Panc1 (cell line): ENCODE measurements around the gene CHP1. TPM values are rescaled to one million over a fixed set of nuclear protein-coding genes. Genes with fewer than 3 reads are reported as not detected.

Source experiments
- ATAC-seq: fragments of 200-7000 bp; cut with Tn5 transposase; 2 replicates; pipeline ENCODE4 v1.9.1; 2020; ENCODE audit warnings: mild to moderate bottlenecking, moderate library complexity
- BruUV-seq: library from RNA; stranded (reverse); fragments of 400-500 nt; replicated peaks from 2 replicates; lab custom pipeline; 2021; lab: Mats Ljungman, UMichigan
- CTCF ChIA-PET: fragments of 300-600 bp; sonication (Branson Sonifier 250); formaldehyde crosslinking; loops from one replicate; lab custom pipeline; 2022; ENCODE audit warnings: antibody characterized with exemption; lab: Charles Lee
- POLR2A ChIA-PET: fragments of 300-600 bp; sonication (Branson Sonifier 250); formaldehyde crosslinking; loops from one replicate; lab custom pipeline; 2022; ENCODE audit warnings: antibody characterized with exemption; lab: Charles Lee
- DNase-seq: peaks from one replicate; pipeline ENCODE4 v3.0.0-alpha.2; 2010; ENCODE audit warnings: low read depth, low spot score
- H3K27ac ChIP-seq: 2 replicates; pipeline ENCODE4 v1.5.1; 2011; ENCODE audit warnings: mild to moderate bottlenecking, low read length, inconsistent platforms
- H3K27me3 ChIP-seq: fragments of 200-500 bp; sonication (Bioruptor generic); 2 replicates; pipeline ENCODE4 v1.6.0; 2014; ENCODE audit warnings: low read length, inconsistent platforms; ENCODE audit not compliant: control insufficient read depth, insufficient read depth
- H3K36me3 ChIP-seq: fragments of 200-500 bp; sonication (Bioruptor generic); 2 replicates; pipeline ENCODE4 v1.5.1; 2014; ENCODE audit warnings: inconsistent platforms, mild to moderate bottlenecking, low read length, moderate library complexity; ENCODE audit not compliant: control insufficient read depth, insufficient read depth
- H3K4me1 ChIP-seq: 2 replicates; pipeline ENCODE4 v1.5.1; 2011; ENCODE audit warnings: inconsistent platforms, mild to moderate bottlenecking, low read length, moderate library complexity; ENCODE audit not compliant: control insufficient read depth, insufficient read depth
- H3K4me3 ChIP-seq, 2 experiments: 2 replicates each; pipeline ENCODE4 v1.5.1; 2011 to 2012; ENCODE audit warnings: low read depth in 2 of 2, low read length in 2 of 2, mild to moderate bottlenecking in 2 of 2, inconsistent platforms in 1 of 2, moderate library complexity in 1 of 2
- H3K9me3 ChIP-seq: fragments of 200-500 bp; sonication (Bioruptor generic); 2 replicates; pipeline ENCODE4 v1.5.1; 2014; ENCODE audit warnings: low read depth, mild to moderate bottlenecking, inconsistent platforms, low read length, moderate library complexity; ENCODE audit not compliant: control insufficient read depth, insufficient read depth
- POLR2AphosphoS5 ChIP-seq: IDR thresholded peaks from 2 replicates; pipeline ENCODE4 v1.6.1; 2012; ENCODE audit warnings: mild to moderate bottlenecking, low read depth, low read length, moderate library complexity
- SIN3A ChIP-seq: IDR thresholded peaks from 2 replicates; pipeline ENCODE4 v1.6.1; 2012; ENCODE audit warnings: low read depth, mild to moderate bottlenecking, low read length, moderate library complexity, borderline replicate concordance; ENCODE audit not compliant: insufficient read depth
- TCF7L2 ChIP-seq: IDR thresholded peaks from 2 replicates; pipeline ENCODE4 v1.6.1; 2011; ENCODE audit warnings: mild to moderate bottlenecking, low read depth, low read length, inconsistent platforms
- in situ Hi-C: cut with HindIII; loops from 2 replicates; pipeline ENCODE4 v1.10.0; 2016; ENCODE audit warnings: low sequenced_read_pairs, low pct_unique_long_range_greater_than_20kb
- intact Hi-C: fragments of 100-400 bp; cut with micrococcal nuclease; formaldehyde crosslinking; loops from one replicate; pipeline ENCODE4 v1.10.0; 2022; ENCODE audit not compliant: unreplicated experiment
- total RNA-seq: library from RNA; stranded (reverse); gene quantifications from one replicate; pipeline ENCODE4 v1.2.1, GENCODE V29; 2021; ENCODE audit not compliant: unreplicated experiment
- TF ChIP-seq, protein P1 (sequence below): fragments of 450-650 bp; IDR thresholded peaks from 2 replicates; pipeline ENCODE4 v1.5.1; 2017; ENCODE audit warnings: mild to moderate bottlenecking
- TF ChIP-seq, protein P2 (sequence below), 2 experiments: IDR thresholded peaks; 2 replicates each; pipeline ENCODE4 v1.6.1; 2011 to 2012; ENCODE audit warnings: low read depth in 2 of 2, control low read depth in 1 of 2, low read length in 1 of 2, mild to moderate bottlenecking in 1 of 2, moderate library complexity in 1 of 2; ENCODE audit not compliant: insufficient read depth in 1 of 2

Gene CHP1
- total RNA-seq, 1 experiment from 2014 or later: 123 TPM

DNA sequence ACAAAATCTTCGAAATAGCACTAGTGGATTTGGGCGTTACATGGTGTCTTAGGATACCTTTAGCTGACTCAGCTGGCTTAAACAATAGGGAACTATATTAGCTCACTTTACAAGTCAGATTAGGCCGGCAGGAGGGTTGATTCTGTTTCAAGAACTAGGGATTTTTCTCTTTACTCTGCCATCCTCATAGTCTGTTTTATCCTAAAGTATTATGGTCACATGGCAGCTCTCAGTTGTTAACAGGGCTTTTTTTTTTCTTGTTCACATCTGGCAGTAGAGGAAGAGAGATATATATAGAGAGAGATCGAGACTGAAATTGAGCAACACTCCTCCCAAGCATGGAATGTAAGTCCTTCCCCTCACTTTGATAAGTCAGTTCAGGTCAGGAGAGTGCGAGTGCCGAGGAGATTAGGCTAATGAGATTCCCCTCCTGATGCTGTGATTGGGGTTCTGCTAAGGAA lies 32.9 kb downstream of the CHP1 start:
- H3K9me3 ChIP-seq: no peaks in the 10 kb centered on the region
- H3K4me1 ChIP-seq: peaks cover 2% of the 10 kb centered on the region; the same call in 1 of the 2 replicates
- in situ Hi-C loops (no loop called here), intact Hi-C loops (no loop called here)
- BruUV-seq: no TSS peak
- no peak overlapping the region for H3K27ac ChIP-seq
- H3K27me3 ChIP-seq: no peaks in the 10 kb centered on the region
- ATAC-seq (no peak), DNase-seq (no peak)
- ChIA-PET POLR2A (no interaction called here), CTCF (no interaction called here)
- H3K4me3 ChIP-seq: no peak overlapping the region
- no peak for TF ChIP-seq TCF7L2
- no peak for TF ChIP-seq SIN3A
- TF ChIP-seq POLR2AphosphoS5: no peak
- TF ChIP-seq, protein P1, sequence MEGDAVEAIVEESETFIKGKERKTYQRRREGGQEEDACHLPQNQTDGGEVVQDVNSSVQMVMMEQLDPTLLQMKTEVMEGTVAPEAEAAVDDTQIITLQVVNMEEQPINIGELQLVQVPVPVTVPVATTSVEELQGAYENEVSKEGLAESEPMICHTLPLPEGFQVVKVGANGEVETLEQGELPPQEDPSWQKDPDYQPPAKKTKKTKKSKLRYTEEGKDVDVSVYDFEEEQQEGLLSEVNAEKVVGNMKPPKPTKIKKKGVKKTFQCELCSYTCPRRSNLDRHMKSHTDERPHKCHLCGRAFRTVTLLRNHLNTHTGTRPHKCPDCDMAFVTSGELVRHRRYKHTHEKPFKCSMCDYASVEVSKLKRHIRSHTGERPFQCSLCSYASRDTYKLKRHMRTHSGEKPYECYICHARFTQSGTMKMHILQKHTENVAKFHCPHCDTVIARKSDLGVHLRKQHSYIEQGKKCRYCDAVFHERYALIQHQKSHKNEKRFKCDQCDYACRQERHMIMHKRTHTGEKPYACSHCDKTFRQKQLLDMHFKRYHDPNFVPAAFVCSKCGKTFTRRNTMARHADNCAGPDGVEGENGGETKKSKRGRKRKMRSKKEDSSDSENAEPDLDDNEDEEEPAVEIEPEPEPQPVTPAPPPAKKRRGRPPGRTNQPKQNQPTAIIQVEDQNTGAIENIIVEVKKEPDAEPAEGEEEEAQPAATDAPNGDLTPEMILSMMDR: no peak
- TF ChIP-seq, protein P2, sequence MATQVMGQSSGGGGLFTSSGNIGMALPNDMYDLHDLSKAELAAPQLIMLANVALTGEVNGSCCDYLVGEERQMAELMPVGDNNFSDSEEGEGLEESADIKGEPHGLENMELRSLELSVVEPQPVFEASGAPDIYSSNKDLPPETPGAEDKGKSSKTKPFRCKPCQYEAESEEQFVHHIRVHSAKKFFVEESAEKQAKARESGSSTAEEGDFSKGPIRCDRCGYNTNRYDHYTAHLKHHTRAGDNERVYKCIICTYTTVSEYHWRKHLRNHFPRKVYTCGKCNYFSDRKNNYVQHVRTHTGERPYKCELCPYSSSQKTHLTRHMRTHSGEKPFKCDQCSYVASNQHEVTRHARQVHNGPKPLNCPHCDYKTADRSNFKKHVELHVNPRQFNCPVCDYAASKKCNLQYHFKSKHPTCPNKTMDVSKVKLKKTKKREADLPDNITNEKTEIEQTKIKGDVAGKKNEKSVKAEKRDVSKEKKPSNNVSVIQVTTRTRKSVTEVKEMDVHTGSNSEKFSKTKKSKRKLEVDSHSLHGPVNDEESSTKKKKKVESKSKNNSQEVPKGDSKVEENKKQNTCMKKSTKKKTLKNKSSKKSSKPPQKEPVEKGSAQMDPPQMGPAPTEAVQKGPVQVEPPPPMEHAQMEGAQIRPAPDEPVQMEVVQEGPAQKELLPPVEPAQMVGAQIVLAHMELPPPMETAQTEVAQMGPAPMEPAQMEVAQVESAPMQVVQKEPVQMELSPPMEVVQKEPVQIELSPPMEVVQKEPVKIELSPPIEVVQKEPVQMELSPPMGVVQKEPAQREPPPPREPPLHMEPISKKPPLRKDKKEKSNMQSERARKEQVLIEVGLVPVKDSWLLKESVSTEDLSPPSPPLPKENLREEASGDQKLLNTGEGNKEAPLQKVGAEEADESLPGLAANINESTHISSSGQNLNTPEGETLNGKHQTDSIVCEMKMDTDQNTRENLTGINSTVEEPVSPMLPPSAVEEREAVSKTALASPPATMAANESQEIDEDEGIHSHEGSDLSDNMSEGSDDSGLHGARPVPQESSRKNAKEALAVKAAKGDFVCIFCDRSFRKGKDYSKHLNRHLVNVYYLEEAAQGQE (IDR thresholded peaks at IDR 0.05; ENCODE audit: insufficient read depth in 1 of 2, low read depth in 2 of 2, low read length in 1 of 2): no peak
- no peaks in the 10 kb centered on the region; the same call in 1 of the 2 replicates for H3K36me3 ChIP-seq

DNA sequence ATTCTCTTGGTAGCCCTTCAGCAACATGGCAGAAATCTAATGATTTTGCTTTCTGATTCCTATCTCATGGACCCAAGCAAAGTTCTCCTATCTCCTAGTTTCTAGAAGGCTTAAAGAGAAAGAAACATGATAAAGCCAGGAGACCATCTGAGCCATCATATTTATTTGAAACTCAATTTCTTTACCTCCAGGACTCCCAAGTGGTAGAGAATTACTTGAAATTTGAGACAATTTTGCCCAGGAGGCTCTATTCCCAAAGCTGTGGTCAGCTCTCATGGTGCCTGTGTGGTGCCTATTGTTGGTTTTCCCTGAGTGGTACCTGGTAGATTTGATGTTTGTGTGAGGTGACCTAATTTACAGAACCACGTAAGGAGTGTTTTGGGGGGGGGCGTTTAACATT lies 38.8 kb downstream of the CHP1 start:
- TF ChIP-seq POLR2AphosphoS5 (no peak), TCF7L2 (no peak), SIN3A (no peak)
- TF ChIP-seq, protein P2 (IDR thresholded peaks at IDR 0.05; ENCODE audit: insufficient read depth in 1 of 2, low read depth in 2 of 2, low read length in 1 of 2): no peak
- TF ChIP-seq, protein P1: no peak
- BruUV-seq: no TSS peak
- Histone ChIP-seq H3K27ac (no peak overlapping the region), H3K27me3 (no peaks in the 10 kb centered on the region), H3K9me3 (no peaks in the 10 kb centered on the region), H3K36me3 (no peaks in the 10 kb centered on the region), H3K4me1 (no peaks in the 10 kb centered on the region), H3K4me3 (no peak overlapping the region)
- DNase-seq (no peak), ATAC-seq (no peak)
- ChIA-PET POLR2A (no interaction called here), CTCF (no interaction called here)
- intact Hi-C loops: no loop called here
- in situ Hi-C loops: no loop called here
